Vagina (tissue), 2 donors: Measurements from ENCODE around the gene SVIL. TPM values are rescaled to one million over a fixed set of nuclear protein-coding genes. Genes with fewer than 3 reads are reported as not detected.

Source experiments
- DNase-seq, 2 donors: peaks; one replicate each; pipeline ENCODE4 v3.0.0-alpha.2; 2017; ENCODE audit errors: extremely low spot score in 2 of 2
- H3K27ac ChIP-seq: fragments of 200-600 bp; sonication (generic); one replicate; pipeline ENCODE4 v1.5.1; 2019
- H3K27me3 ChIP-seq: fragments of 200-600 bp; sonication (generic); one replicate; pipeline ENCODE4 v1.5.1; 2019
- H3K36me3 ChIP-seq, 2 donors: fragments of 200-600 bp; sonication (generic); one replicate each; pipeline ENCODE4 v1.5.1; 2017 to 2019
- H3K4me1 ChIP-seq: fragments of 200-600 bp; sonication (generic); one replicate; pipeline ENCODE4 v1.5.1; 2019
- H3K4me3 ChIP-seq, 2 donors: fragments of 200-600 bp; sonication (generic); 1 replicate in 1 of 2; 2 replicates in 1 of 2; pipeline ENCODE4 v1.5.1; 2016 to 2019
- H3K9me3 ChIP-seq: fragments of 200-600 bp; sonication (generic); one replicate; pipeline ENCODE4 v1.5.1; 2019
- POLR2A ChIP-seq, 2 donors: fragments of 450-650 bp; IDR thresholded peaks; one replicate each; pipeline ENCODE4 v1.6.1; 2017; ENCODE audit warnings: antibody characterized with exemption in 2 of 2, mild to moderate bottlenecking in 2 of 2, moderate library complexity in 2 of 2
- POLR2AphosphoS5 ChIP-seq, 2 donors: sonication (generic); formaldehyde crosslinking; IDR thresholded peaks; one replicate each; pipeline ENCODE4 v1.9.0; 2017; ENCODE audit warnings: antibody characterized with exemption in 2 of 2, mild to moderate bottlenecking in 2 of 2, low read depth in 1 of 2; ENCODE audit not compliant: insufficient read depth in 1 of 2
- intact Hi-C: fragments of 100-400 bp; cut with DNase I; formaldehyde crosslinking; loops from one replicate; pipeline ENCODE4 v1.15.1; 2023
- total RNA-seq: library from RNA; depleted of rRNA; stranded (reverse); fragments of >200 nt; gene quantifications from one replicate; pipeline ENCODE4 v1.2.3, GENCODE V29; 2016
- TF ChIP-seq, protein P1 (sequence below), 3 experiments: fragments of 450-650 bp in 2 of 3; fragments of 200-600 bp in 1 of 3; sonication (generic) in 1 of 3; IDR thresholded peaks; one replicate each; pipeline ENCODE4 v1.5.1; 2017 to 2019; ENCODE audit warnings: antibody characterized with exemption in 3 of 3, mild to moderate bottlenecking in 2 of 3, moderate library complexity in 2 of 3

Gene SVIL
- total RNA-seq = 111 TPM

GRCh38 chr10:29634764-29635625 lies at the start of gene SVIL:
Gene SVIL (minus strand): TSS chr10:29634971. CDS start chr10:29555058, 79,913 bp downstream.
- Histone ChIP-seq H3K36me3 (no peaks in the 10 kb centered on the region), H3K4me1 (peaks cover 73% of the 10 kb centered on the region), H3K27ac (peak within 1 kb of the TSS; percentile 74), H3K9me3 (no peaks in the 10 kb centered on the region), H3K4me3 (peak within 1 kb of the TSS in 1 of 2 donors; percentile 28), H3K27me3 (no peaks in the 10 kb centered on the region)
- intact Hi-C loops = no loop called here
- peak; percentile 63 to 73 for TF ChIP-seq POLR2AphosphoS5 (IDR thresholded peaks at IDR 0.05; ENCODE audit: insufficient read depth in 1 of 2, low read depth in 1 of 2)
- TF ChIP-seq POLR2A (IDR thresholded peaks at IDR 0.05) = no peak
- TF ChIP-seq, protein P1, sequence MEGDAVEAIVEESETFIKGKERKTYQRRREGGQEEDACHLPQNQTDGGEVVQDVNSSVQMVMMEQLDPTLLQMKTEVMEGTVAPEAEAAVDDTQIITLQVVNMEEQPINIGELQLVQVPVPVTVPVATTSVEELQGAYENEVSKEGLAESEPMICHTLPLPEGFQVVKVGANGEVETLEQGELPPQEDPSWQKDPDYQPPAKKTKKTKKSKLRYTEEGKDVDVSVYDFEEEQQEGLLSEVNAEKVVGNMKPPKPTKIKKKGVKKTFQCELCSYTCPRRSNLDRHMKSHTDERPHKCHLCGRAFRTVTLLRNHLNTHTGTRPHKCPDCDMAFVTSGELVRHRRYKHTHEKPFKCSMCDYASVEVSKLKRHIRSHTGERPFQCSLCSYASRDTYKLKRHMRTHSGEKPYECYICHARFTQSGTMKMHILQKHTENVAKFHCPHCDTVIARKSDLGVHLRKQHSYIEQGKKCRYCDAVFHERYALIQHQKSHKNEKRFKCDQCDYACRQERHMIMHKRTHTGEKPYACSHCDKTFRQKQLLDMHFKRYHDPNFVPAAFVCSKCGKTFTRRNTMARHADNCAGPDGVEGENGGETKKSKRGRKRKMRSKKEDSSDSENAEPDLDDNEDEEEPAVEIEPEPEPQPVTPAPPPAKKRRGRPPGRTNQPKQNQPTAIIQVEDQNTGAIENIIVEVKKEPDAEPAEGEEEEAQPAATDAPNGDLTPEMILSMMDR (IDR thresholded peaks at IDR 0.05) = peak in 1 of 3 experiments; percentile 31
- DNase-seq = peak; percentile 77 to 93

DNA sequence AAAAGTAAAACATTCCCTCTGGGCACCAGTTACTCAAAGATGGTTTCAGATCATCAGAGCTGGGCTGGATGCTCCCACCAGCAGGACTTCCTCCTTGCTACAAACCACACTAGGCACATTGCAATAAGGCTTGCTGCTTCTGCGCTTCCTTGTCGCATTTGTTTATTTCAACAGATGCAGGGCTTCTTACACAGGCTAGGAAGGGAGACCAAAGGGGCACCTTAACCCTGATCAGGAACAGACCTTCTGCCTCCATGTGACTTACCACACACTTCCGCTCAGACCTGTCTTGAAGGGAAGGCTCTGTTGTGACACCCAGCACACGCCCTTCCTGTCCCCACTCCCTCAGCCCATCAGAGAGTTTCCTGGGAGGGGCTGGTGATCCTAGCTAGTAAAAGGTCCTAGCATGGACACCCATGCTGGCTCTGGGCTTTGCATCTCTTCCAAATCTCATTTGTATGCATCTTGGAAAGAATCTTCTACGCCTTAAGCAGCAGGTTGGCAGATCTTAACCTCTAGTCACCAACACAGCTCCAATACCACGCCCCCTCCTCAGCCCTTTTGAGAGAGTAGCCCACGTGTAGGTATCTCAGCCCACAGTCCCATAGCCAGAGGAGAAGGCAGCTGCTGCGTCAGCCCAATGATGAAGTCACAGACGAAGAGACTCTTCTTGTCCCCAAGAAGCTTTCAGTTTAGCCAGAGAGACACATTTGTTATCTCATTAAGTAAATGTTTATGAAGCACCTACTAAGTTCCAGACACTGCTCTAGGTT lies 47.1 kb upstream of the SVIL start:
- Histone ChIP-seq H3K9me3 (no peaks in the 10 kb centered on the region), H3K27ac (no peak overlapping the region), H3K4me1 (peaks cover 29% of the 10 kb centered on the region), H3K4me3 (no peak overlapping the region), H3K27me3 (no peaks in the 10 kb centered on the region), H3K36me3 (peaks cover 0 to 21% of the 10 kb centered on the region in 2 donors)
- TF ChIP-seq, protein P1 (IDR thresholded peaks at IDR 0.05) = no peak
- no peak for DNase-seq
- intact Hi-C loops = no loop called here

DNA sequence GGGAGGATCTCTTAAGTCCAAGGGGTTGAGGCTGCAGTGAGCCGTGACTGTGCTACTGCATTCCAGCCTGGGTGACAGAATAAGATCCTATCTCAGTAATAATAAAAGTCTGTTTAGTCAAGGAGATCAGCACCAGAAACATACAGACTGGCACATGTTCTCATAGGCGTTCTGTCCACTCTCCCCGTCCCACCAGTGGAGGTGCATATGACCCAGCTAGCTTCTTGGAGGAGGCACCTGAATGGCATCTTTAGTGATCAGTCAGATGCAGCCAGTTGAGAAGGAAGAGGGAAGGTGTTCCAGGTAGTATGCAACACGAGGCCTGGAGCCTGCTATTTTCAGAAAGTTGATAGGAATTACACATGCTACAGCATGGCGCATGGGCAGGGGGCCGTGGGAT lies 45.3 kb upstream of the SVIL start:
- Histone ChIP-seq H3K27me3 (no peaks in the 10 kb centered on the region), H3K9me3 (no peaks in the 10 kb centered on the region), H3K27ac (no peak overlapping the region), H3K4me3 (no peak overlapping the region), H3K36me3 (peaks cover 0 to 19% of the 10 kb centered on the region in 2 donors), H3K4me1 (peaks cover 29% of the 10 kb centered on the region)
- no peak for DNase-seq
- TF ChIP-seq, protein P1 (IDR thresholded peaks at IDR 0.05) = no peak
- no peak for TF ChIP-seq POLR2AphosphoS5 (IDR thresholded peaks at IDR 0.05; ENCODE audit: insufficient read depth in 1 of 2, low read depth in 1 of 2)
- no peak for TF ChIP-seq POLR2A (IDR thresholded peaks at IDR 0.05)
- intact Hi-C loops = no loop called here

GRCh38 chr10:29676732-29677131 lies 42.0 kb upstream of the SVIL start:
- TF ChIP-seq POLR2AphosphoS5 (IDR thresholded peaks at IDR 0.05; ENCODE audit: insufficient read depth in 1 of 2, low read depth in 1 of 2) = no peak
- TF ChIP-seq, protein P1 (IDR thresholded peaks at IDR 0.05) = no peak
- no peak for TF ChIP-seq POLR2A (IDR thresholded peaks at IDR 0.05)
- H3K27me3 ChIP-seq = no peaks in the 10 kb centered on the region
- peaks cover 13% of the 10 kb centered on the region for H3K4me1 ChIP-seq
- H3K9me3 ChIP-seq = no peaks in the 10 kb centered on the region
- peak in 1 of 2 donors; percentile 29 for DNase-seq
- H3K27ac ChIP-seq = no peak overlapping the region
- H3K36me3 ChIP-seq = peaks cover 0 to 9% of the 10 kb centered on the region in 2 donors
- intact Hi-C loops = no loop called here
- H3K4me3 ChIP-seq = no peak overlapping the region
